C4-2B (cell line): ENCODE measurements around the gene PSMC5.
A peak's percentile ranks its signal among the peaks of the same experiment; 100 is the strongest.

Experiments used
- H3K27ac ChIP-seq: fragments of 450-650 bp; 2 replicates; pipeline ENCODE4 v1.5.1; 2017
- CTCF ChIP-seq: fragments of 450-650 bp; conservative IDR thresholded peaks from 2 replicates; pipeline ENCODE4 v1.5.1; 2017; ENCODE audit warnings: mild to moderate bottlenecking
- ZFX ChIP-seq: fragments of 450-650 bp; IDR thresholded peaks from 2 replicates; pipeline ENCODE4 v1.6.1; 2017

The PSMC5 gene

DNA sequence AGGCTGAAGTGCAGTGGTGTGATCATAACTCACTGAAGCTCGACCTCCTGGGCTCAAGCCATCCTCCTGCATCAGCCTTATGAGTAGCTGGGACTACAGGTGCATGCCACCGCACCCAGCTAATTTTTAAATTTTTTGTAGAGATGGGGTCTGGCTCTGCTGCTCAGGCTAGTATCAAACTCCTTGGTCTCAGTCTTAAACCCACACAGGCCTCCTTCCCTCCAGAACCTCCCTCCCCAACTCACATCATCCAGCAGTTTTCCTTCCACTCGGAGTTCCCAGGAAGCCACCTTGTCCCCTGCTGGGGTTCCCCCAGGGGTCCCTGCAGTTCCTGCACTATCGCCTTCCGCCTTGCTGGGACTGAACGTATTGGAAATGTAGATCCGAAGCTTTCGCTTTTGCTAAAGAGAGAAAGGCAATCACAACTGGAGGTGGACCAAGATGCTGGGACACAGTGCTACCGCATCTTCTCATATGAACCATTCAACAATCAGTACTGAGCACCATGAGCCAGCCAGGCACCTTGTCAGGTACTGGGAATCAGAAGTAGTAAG, 8.0 kb downstream of the PSMC5 start:
- TF ChIP-seq CTCF (no peak; the same call in 1 of the 2 replicates), ZFX (no peak)
- peak overlapping the region; percentile 1; the same call in 1 of the 2 replicates for H3K27ac ChIP-seq

- no peak for TF ChIP-seq ZFX
- no peak for TF ChIP-seq CTCF
- H3K27ac ChIP-seq = peak overlapping the region; percentile 100
Measured at GRCh38 chr17:63836811-63837210, 9.6 kb downstream of the PSMC5 start.

DNA sequence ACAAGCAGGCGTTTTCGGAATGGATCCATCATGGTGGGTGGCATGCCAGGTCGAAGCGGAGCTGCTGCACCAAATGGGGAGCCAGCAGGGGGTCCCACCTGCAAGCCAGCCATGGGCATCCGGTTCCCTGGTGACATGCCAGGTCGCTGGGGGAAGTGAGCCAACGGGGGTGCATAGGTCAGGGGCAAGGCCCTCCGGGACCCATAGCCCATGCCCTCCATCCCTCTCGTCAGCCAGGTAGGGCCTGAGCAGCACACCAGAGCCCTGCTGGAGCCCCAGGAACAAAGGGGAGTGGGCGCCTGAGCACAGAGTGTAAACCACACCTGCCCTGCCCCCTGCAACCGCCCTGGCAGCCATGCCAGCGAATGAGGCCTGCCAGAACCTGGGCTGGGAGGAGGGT, 10.2 kb downstream of the PSMC5 start:
- no peak for TF ChIP-seq ZFX
- TF ChIP-seq CTCF = no peak
- peak overlapping the region; percentile 100 for H3K27ac ChIP-seq

DNA sequence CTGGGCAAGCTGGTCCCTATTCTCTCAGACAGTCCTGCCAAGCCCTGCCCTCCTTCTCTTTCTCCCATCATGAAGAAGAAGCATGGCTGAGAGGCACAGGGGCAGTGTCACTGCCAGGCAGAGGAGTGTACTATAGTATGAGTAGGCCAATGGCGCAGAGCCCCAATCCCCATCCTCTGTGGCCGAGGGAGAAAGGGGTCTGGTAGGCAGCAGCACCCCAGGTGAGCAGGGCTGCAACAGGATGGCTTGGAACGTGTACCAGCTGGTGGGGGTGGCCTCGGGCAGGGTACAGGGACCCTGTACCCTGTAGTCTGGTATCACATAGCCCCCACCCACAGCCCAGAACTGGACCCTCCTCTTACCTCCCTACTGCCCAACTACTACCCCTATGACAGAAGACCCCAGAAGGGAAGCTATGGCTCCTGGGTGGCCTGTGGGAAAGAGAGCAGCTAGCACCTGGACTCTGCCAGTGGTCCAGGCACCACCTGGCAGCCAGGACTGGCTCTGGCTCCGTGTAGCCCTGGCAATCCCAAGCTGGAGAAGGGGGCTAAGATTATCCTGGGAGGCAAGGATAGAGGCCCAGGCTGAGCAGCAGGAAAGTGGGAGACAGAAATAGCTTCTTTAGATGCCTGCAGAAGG, 10.8 kb downstream of the PSMC5 start:
- peak overlapping the region; percentile 100 for H3K27ac ChIP-seq
- TF ChIP-seq ZFX (peak; percentile 47; the same call in 1 of the 2 replicates), CTCF (no peak)

DNA sequence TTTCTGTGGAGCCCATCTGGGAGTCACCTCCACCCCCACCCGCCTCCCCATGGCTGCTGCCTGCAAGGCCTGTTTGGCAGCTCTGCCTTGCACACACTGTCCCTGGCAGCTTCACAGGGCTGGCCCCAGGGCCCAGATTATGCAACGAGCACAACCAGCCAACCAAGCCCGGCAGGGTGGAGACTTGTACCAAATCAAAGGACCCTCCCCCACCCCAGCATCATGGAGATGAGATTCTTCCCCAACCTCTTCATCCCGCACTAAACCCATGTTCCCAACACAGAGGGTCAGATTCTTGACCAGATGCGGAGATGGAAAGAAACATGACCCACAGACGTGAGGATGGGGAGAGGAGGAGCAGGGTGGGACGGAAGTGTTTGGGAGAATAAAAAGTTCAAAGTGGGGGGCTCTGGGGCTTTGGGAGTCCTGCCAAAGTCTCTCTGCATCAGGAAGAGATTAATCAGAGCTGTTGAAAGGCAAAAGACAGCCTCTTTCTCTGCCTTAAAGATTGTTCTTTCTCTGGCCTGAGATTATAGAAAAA, 11.5 kb downstream of the PSMC5 start:
- TF ChIP-seq CTCF (no peak), ZFX (no peak)
- H3K27ac ChIP-seq = peak overlapping the region; percentile 100

DNA sequence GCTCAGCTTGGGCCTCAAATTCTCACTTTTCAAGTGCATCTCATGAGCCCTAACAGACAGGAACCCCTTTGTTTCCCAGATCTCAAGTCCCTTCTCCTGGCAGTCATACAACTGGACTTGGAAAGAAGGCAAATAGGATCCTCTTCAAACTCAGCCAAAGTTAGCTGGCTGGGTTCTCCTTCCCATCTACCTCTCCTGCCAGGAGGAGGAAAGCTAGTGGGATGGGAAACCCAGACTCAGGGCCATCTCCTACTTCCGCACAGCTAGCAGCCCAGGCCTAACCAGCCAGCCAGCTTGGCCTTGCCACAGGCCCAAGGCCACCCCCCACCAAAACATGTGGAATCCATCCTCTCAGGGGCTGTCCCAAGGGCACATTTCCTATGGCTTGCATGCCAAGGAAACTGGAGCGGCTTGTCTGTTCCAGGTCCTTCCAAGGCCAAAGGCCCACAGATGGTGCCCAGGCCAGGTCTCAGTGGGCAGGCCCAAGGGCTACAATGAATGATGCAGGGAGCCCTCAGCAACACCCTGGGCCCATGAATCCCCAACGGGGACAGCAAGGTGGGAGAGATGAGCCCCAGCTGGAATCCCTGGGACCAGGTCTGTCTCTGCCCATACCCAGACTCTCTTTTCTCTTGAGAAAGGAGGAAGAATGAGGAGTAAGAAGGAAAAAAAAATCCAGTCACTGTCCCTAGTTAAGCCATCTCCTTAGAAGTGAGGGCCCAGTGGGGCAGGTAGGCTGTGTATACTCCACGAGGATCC, 13.5 kb downstream of the PSMC5 start:
- peak overlapping the region; percentile 100 for H3K27ac ChIP-seq
- TF ChIP-seq ZFX (0 out of 2 replicates have a peak, but pooled peaks have one; percentile 48), CTCF (no peak)
